Measurements from ENCODE around the gene G0S2.

Gene G0S2

GRCh38 chr1:209708297-209708696 is 33.1 kb downstream of the G0S2 start:
- Histone ChIP-seq H3K36me3 (ENCODE audit: control insufficient read depth, insufficient read depth, low read length) (no peaks in the 10 kb centered on the region), H3K9me3 (ENCODE audit: control insufficient read depth, low read length) (no peaks in the 10 kb centered on the region), H3K27me3 (ENCODE audit: control insufficient read depth, insufficient read depth, low read length) (no peaks in the 10 kb centered on the region), H3K4me1 (no peaks in the 10 kb centered on the region), H3K79me2 (no peaks in the 10 kb centered on the region), H3K27ac (no peak overlapping the region), H2AFZ (no peak overlapping the region), H3K9ac (no peak overlapping the region), H3K4me2 (ENCODE audit: low read length) (no peak overlapping the region), H3K4me3 (ENCODE audit: low read depth, low read length) (no peak overlapping the region)
- TF ChIP-seq, protein P1, sequence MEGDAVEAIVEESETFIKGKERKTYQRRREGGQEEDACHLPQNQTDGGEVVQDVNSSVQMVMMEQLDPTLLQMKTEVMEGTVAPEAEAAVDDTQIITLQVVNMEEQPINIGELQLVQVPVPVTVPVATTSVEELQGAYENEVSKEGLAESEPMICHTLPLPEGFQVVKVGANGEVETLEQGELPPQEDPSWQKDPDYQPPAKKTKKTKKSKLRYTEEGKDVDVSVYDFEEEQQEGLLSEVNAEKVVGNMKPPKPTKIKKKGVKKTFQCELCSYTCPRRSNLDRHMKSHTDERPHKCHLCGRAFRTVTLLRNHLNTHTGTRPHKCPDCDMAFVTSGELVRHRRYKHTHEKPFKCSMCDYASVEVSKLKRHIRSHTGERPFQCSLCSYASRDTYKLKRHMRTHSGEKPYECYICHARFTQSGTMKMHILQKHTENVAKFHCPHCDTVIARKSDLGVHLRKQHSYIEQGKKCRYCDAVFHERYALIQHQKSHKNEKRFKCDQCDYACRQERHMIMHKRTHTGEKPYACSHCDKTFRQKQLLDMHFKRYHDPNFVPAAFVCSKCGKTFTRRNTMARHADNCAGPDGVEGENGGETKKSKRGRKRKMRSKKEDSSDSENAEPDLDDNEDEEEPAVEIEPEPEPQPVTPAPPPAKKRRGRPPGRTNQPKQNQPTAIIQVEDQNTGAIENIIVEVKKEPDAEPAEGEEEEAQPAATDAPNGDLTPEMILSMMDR (IDR thresholded peaks at IDR 0.05): no peak

DNA sequence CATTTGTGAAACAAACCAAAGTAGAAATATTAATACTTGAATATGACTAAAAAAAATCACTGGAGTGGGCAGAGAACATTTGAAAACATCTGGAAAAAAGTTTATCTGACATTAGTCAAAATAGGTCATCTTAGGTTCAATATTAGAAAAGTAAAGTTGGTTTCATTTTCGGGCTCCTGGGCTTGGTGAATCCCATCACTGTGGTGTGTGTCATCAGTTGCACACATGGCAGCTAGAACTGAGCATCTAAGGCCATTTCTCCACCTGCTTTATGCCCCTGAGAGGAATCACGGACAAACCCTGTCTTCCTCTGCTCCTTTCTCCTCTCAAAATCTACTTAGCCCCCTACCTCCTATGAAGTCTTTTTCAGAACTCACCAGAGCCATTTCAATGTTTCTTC is 34.9 kb downstream of the G0S2 start:
- H3K4me2 ChIP-seq (ENCODE audit: low read length): no peak overlapping the region
- no peak overlapping the region for H3K4me3 ChIP-seq (ENCODE audit: low read depth, low read length)
- no peaks in the 10 kb centered on the region for H3K36me3 ChIP-seq (ENCODE audit: control insufficient read depth, insufficient read depth, low read length)
- no peaks in the 10 kb centered on the region for H3K4me1 ChIP-seq
- H3K79me2 ChIP-seq: no peaks in the 10 kb centered on the region
- H3K9me3 ChIP-seq (ENCODE audit: control insufficient read depth, low read length): no peaks in the 10 kb centered on the region
- no peaks in the 10 kb centered on the region for H3K27me3 ChIP-seq (ENCODE audit: control insufficient read depth, insufficient read depth, low read length)
- H2AFZ ChIP-seq: no peak overlapping the region
- TF ChIP-seq, protein P1 (IDR thresholded peaks at IDR 0.05): no peak
- no peak overlapping the region for H3K9ac ChIP-seq
- no peak overlapping the region for H3K27ac ChIP-seq

- no peaks in the 10 kb centered on the region for H3K36me3 ChIP-seq (ENCODE audit: control insufficient read depth, insufficient read depth, low read length)
- no peaks in the 10 kb centered on the region for H3K79me2 ChIP-seq
- TF ChIP-seq, protein P1 (IDR thresholded peaks at IDR 0.05): no peak
- H3K4me3 ChIP-seq (ENCODE audit: low read depth, low read length): no peak overlapping the region
- H2AFZ ChIP-seq: no peak overlapping the region
- H3K27ac ChIP-seq: no peak overlapping the region
- no peak overlapping the region for H3K9ac ChIP-seq
- no peaks in the 10 kb centered on the region for H3K9me3 ChIP-seq (ENCODE audit: control insufficient read depth, low read length)
- H3K4me1 ChIP-seq: no peaks in the 10 kb centered on the region
- no peaks in the 10 kb centered on the region for H3K27me3 ChIP-seq (ENCODE audit: control insufficient read depth, insufficient read depth, low read length)
- no peak overlapping the region for H3K4me2 ChIP-seq (ENCODE audit: low read length)
Observed at GRCh38 chr1:209710847-209711246, 35.6 kb downstream of the G0S2 start.

DNA sequence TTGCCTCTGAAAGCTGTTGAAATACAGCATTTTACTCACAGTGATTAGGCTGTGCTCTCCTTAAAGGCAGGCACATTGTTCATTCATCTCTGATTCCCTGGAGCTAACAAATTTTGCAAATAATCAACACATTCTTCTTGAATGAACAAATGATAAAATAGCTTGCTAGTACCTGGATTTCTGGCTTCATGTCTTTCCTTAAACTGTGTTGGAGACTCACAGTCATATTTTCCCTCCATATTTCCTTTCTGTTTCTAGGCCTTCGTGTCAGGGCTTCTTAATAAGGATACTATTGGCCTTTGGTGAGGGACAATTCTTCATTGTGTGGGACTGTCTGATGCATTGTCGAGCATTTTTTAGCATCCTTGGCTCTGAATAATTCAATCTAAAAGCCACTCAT is 39.1 kb downstream of the G0S2 start:
- Histone ChIP-seq H3K4me3 (ENCODE audit: low read depth, low read length) (no peak overlapping the region), H3K79me2 (no peaks in the 10 kb centered on the region), H3K27ac (no peak overlapping the region), H3K9me3 (ENCODE audit: control insufficient read depth, low read length) (no peaks in the 10 kb centered on the region), H3K27me3 (ENCODE audit: control insufficient read depth, insufficient read depth, low read length) (no peaks in the 10 kb centered on the region), H3K36me3 (ENCODE audit: control insufficient read depth, insufficient read depth, low read length) (no peaks in the 10 kb centered on the region), H3K9ac (no peak overlapping the region), H3K4me1 (no peaks in the 10 kb centered on the region), H3K4me2 (ENCODE audit: low read length) (no peak overlapping the region), H2AFZ (no peak overlapping the region)
- TF ChIP-seq, protein P1 (IDR thresholded peaks at IDR 0.05): no peak

DNA sequence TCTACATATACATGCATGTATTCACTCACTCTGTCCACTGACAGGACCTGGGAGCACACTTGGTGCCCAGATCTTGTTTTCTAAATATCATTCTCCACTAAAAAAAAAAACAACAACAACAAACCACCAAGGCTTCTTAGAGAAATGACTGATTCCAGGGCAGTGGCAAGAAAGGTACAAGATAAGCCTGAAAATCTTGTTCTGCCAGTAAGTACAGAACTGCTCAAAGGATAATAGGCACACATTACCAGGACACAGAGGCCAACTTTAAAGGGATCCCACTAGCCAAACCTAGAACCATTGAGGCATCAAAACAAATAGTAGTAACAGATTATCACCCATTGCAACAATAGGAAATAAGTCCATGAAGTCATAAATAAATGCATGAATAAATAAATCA is 40.1 kb downstream of the G0S2 start:
- Histone ChIP-seq H3K4me2 (ENCODE audit: low read length) (no peak overlapping the region), H3K27me3 (ENCODE audit: control insufficient read depth, insufficient read depth, low read length) (no peaks in the 10 kb centered on the region), H3K36me3 (ENCODE audit: control insufficient read depth, insufficient read depth, low read length) (no peaks in the 10 kb centered on the region), H3K79me2 (no peaks in the 10 kb centered on the region), H2AFZ (no peak overlapping the region), H3K27ac (no peak overlapping the region), H3K4me3 (ENCODE audit: low read depth, low read length) (no peak overlapping the region), H3K9ac (no peak overlapping the region), H3K9me3 (ENCODE audit: control insufficient read depth, low read length) (no peaks in the 10 kb centered on the region), H3K4me1 (no peaks in the 10 kb centered on the region)
- TF ChIP-seq, protein P1 (IDR thresholded peaks at IDR 0.05): no peak
